GM21360 (cell line): Measurements from ENCODE around the gene ARRB1.

Experiments
- ATAC-seq: cut with Tn5 transposase; IDR thresholded peaks from one replicate; pipeline ENCODE4 v1.9.1; 2021; ENCODE audit warnings: mild to moderate bottlenecking, moderate library complexity; ENCODE audit not compliant: unreplicated experiment

Gene ARRB1

DNA sequence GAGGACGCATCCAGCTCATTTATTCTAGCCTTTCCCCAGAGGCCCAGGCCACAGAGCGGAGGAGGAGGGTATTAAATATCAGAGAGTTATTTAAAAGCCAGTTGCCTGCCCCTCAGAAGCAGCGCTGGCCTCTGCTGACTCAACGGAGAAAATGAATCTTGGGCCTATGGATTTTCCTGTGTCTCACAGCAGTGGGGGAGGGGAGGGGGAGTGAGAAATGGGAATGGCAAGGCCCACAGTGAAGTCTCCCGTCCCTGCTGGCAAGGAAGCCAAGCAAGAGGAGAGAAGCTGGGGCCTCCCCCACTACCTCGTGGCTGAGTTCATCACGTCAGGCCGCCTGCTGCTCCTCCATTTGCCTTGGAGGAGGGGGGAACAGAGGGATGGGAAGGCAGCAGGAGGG, 115.4 kb downstream of the ARRB1 start:
- ATAC-seq, result no peak

GRCh38 chr11:75233754-75234172, 117.7 kb downstream of the ARRB1 start:
- no peak for ATAC-seq

DNA sequence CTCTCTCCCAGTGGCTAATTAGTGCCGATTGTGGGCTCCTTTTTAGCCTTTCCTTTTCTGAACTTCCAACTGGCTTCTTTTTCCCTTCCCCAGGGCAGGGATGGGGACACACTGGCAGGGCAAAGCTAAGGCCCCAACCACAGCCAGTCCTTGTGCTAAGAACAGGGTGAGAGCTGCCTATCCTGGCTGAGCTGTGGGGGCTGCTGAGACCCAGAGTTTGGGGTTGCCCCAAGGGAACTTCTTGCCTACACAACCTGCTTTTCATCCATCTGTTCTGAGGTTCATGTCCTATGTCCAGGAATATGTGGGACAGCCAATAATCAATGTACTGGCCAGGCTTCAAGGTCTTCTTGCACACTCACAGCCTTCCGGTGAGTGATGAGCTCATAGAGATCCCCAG, 120.8 kb downstream of the ARRB1 start:
- no peak for ATAC-seq

- no peak for ATAC-seq
These were observed 122.0 kb downstream of the ARRB1 start for GRCh38 chr11:75229466-75229865.

GRCh38 chr11:75225794-75226193, 125.7 kb downstream of the ARRB1 start:
- no peak for ATAC-seq

DNA sequence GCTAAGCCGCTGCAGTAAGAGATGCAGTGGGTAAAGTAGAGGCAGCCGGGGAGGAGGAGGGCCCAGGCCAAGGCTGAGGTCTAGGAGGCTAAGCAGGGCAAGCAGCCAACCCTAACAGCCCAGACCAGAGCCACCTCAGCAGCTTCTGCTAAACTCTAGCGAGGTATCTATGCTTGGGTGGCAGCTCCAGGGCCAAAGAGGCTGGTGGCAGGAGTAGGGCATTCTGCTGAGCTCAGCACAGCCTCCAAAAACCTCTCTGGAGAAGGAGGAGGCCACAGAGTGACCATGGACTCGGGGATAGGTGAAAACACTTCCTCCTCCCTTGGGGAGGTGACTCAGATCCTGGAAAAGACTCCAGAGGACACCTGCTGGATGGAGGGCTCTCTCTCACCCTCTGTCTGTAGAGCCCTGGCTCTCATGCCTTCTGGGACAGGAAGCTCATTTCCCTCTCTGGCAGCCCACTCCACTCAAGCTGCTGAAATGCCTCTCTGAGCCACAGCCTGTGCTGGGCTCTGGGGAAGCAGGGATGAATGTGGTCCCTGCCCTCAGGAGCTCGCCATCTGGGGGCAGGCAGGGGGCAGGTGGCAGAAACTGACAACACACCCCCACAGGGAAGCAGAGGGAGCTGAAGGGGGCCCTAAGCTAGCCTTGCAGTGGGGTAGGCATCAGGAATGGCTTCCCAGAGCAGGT, 127.4 kb downstream of the ARRB1 start:
- no peak for ATAC-seq

DNA sequence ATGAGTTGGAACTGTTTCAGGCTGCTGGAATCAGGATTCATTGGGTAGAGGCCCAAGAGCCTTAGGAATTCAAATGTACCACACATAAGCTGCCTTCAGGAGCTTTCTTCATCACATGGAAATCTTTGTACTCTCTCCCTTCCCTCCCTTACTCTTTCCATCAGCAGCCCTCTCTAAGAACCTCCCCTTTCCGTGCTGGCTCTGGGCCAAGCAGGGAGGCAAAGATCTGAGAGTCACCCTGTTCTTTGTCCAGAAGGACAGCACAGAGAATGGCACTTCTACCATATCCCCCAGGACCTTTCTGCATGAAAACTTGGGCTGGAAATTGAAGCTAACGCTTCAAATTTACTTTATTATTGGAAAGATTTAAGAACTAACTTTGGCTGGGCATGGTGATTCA, 131.6 kb downstream of the ARRB1 start:
- ATAC-seq, result no peak

DNA sequence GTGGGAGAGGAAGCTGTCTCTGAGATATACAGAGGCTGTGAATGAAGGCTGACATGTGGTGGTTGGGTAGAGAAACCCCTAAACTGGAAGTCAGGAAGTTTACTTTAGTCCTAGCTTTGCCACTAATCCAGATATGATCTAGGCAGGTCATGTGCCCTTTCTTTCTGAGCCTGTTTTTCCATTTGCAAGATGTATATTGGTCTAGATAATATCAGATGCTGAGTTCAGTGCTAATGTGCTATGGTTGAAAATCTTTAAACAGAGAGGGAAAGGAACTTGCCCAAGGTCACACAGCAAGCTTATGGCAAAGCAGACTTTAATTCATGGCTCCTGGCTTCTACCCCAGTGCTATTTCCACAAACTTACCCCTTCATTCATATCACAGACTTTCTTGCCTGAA, 136.6 kb downstream of the ARRB1 start:
- no peak for ATAC-seq

GRCh38 chr11:75214411-75214821, 137.0 kb downstream of the ARRB1 start:
- no peak for ATAC-seq
